ENCODE measurements around the gene ANXA6. TPM values are rescaled to one million over a fixed set of nuclear protein-coding genes. Genes with fewer than 3 reads are reported as not detected.
A peak's percentile ranks its signal among the peaks of the same experiment; 100 is the strongest.

The ANXA6 gene
- polyA plus RNA-seq, 1 of the 3 experiments (the other 2 are of a cell fraction), result 87.5 TPM

DNA sequence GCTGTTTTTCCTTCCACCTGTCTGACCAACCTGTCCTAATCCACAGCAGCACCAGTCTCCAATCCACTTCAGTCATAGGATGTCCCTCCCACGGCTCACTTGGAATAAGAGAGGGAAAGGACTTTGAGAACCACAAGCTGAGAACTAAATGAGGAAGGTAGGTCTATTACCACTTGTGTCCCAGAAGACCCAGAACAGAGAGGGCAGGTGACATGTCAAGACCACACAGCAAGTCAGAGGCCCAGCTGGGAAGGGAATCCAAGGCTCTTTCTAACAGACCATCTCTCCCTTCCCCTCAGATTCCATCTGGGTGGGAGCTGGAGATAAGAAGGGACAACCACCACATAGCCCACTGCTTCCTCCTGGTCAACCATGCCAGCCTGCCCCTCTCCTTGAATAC lies 14.6 kb downstream of the ANXA6 start:
- ChIA-PET CTCF (interaction anchor here (1.4 to 32.5 kb wide), 6 partner anchors 13 to 91 kb away, joined by 3 to 540 read pairs (median 10); no protein-coding TSS in a partner anchor), POLR2A (no interaction called here)
- TF ChIP-seq EZH2phosphoT487 (IDR thresholded peaks at IDR 0.05; ENCODE audit: borderline replicate concordance, low read depth) (no peak), MXI1 (IDR thresholded peaks at IDR 0.05; ENCODE audit: low read depth, low read length) (no peak), TAF1 (IDR thresholded peaks at IDR 0.05; ENCODE audit: borderline replicate concordance, low read depth, low read length) (no peak), NRF1 (IDR thresholded peaks at IDR 0.05; ENCODE audit: low read depth, low read length) (no peak), FOXM1 (IDR thresholded peaks at IDR 0.05; ENCODE audit: low read depth) (no peak)
- Histone ChIP-seq H3K36me3 (replicated peaks in 1 of 2; ENCODE audit: control insufficient read depth in 1 of 2, insufficient read depth in 2 of 2, low read length in 1 of 2) (peaks cover 7 to 32% of the 10 kb centered on the region in 2 experiments), H3K27ac (ENCODE audit: low read depth in 2 of 2, low read length in 1 of 2) (no peak overlapping the region), H3K4me3 (ENCODE audit: low read depth in 2 of 2, low read length in 1 of 2) (no peak overlapping the region), H4K20me1 (ENCODE audit: insufficient read depth) (peaks cover 2% of the 10 kb centered on the region; the same call in 1 of the 2 replicates), H3K4me1 (ENCODE audit: control insufficient read depth in 1 of 2, insufficient read depth in 2 of 2, low read depth in 1 of 2, low read length in 1 of 2) (no peaks in the 10 kb centered on the region), H3K4me2 (no peak overlapping the region), H2AFZ (ENCODE audit: low read depth) (no peak overlapping the region), H3K9me3 (no peaks in the 10 kb centered on the region), H3K9me2 (no peaks in the 10 kb centered on the region), H3K9ac (no peak overlapping the region), H3F3A (replicated peaks; ENCODE audit: insufficient read depth) (no peaks in the 10 kb centered on the region), H3K79me2 (ENCODE audit: insufficient read depth) (peaks cover 12% of the 10 kb centered on the region; the same call in 1 of the 2 replicates), H3K27me3 (ENCODE audit: insufficient read depth) (no peaks in the 10 kb centered on the region)
- no peak for DNase-seq
- WGBS (ENCODE audit: low lambda C conversion rate), result 100% methylated on average over 1 of the region's 1 CpG

DNA sequence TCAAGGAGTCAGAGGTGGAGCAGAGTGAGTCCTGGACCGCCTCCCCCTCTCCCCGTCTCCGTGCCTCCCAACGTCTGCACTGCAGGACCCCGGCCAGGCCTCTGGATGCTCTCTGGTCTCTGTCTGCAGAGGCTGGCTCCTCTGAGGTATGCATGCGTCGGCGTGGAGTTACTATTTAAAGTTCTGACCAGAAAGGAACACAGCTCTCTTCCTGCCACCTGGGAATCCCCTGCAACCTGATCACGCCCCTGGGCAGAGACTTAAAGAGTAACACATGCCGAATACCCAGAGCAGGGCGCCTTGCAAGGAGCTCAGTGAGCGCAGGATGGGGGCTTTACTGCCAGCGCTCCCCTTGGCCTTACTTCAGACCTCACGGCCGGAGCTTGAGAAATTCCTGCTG lies 16.0 kb downstream of the ANXA6 start:
- DNase-seq, result no peak
- no peak overlapping the region for H3K9ac ChIP-seq
- no peaks in the 10 kb centered on the region for H3F3A ChIP-seq (replicated peaks; ENCODE audit: insufficient read depth)
- H3K4me3 ChIP-seq (ENCODE audit: low read depth in 2 of 2, low read length in 1 of 2), result no peak overlapping the region
- H3K79me2 ChIP-seq (ENCODE audit: insufficient read depth), result peaks cover 8% of the 10 kb centered on the region; the same call in 1 of the 2 replicates
- H3K36me3 ChIP-seq (replicated peaks in 1 of 2; ENCODE audit: control insufficient read depth in 1 of 2, insufficient read depth in 2 of 2, low read length in 1 of 2), result peaks cover 9 to 38% of the 10 kb centered on the region in 2 experiments
- ChIA-PET POLR2A (interaction anchor here (1.2 kb wide), 1 partner anchor 9 kb away, joined by 3 read pairs; no protein-coding TSS in a partner anchor), CTCF (interaction anchor here (0.8 to 32.5 kb wide), 7 partner anchors 9 to 140 kb away, joined by 3 to 540 read pairs (median 8); no protein-coding TSS in a partner anchor)
- 78% methylated on average over 15 of the region's 15 CpGs for WGBS (ENCODE audit: low lambda C conversion rate)
- H3K9me2 ChIP-seq, result no peaks in the 10 kb centered on the region
- no peaks in the 10 kb centered on the region; the same call in 1 of the 2 replicates for H4K20me1 ChIP-seq (ENCODE audit: insufficient read depth)
- H3K27me3 ChIP-seq (ENCODE audit: insufficient read depth), result no peaks in the 10 kb centered on the region
- TF ChIP-seq TEAD4 (IDR thresholded peaks at IDR 0.05; ENCODE audit: borderline replicate concordance, insufficient read depth) (no peak), TCF12 (IDR thresholded peaks at IDR 0.05) (0 out of 2 replicates have a peak, but pooled peaks have one; percentile 5)
- no peak overlapping the region for H2AFZ ChIP-seq (ENCODE audit: low read depth)
- no peaks in the 10 kb centered on the region for H3K4me1 ChIP-seq (ENCODE audit: control insufficient read depth in 1 of 2, insufficient read depth in 2 of 2, low read depth in 1 of 2, low read length in 1 of 2)
- H3K27ac ChIP-seq (ENCODE audit: low read depth in 2 of 2, low read length in 1 of 2), result no peak overlapping the region; a peak in 1 of 4 replicates
- no peak overlapping the region for H3K4me2 ChIP-seq
- H3K9me3 ChIP-seq, result no peaks in the 10 kb centered on the region

DNA sequence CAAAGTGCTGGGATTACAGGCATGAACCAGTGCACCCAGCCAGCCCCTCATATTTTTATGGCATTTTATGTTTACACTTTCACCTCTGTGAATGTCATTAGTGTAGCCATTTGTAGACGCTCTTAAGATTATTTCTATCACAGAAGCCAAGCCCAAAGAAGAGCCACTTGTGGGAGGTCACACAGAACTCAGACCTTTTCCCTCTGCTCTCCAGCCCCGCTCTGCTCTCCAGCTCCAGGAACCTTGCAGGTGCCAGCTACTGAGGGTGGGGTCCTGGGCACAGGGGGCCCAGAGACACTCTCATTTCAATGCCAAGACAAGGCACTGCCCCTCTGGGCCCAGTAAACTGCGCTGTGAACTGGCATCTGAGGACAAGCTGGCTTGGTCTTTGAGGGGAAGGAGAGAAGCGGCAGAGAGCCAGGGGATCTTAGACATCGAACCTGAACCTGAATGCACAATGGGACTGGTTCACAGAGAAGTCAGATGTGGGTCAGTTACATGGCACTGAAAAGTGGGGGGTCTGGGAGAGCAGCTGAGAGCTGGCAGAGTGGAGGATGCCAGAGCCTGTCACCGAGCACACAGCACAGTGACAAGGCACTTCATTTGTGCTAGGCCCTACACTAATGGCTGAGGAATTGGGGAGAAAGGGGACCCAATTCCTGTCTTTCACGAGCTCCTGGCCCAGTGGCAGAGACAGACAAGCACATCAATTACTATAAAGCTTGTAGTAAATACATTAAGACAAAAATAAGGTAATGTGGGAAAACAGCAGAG lies 16.7 kb downstream of the ANXA6 start:
- Histone ChIP-seq H3K4me2 (no peak overlapping the region), H3K9me3 (no peaks in the 10 kb centered on the region), H3K27me3 (ENCODE audit: insufficient read depth) (no peaks in the 10 kb centered on the region), H3K4me3 (ENCODE audit: low read depth in 2 of 2, low read length in 1 of 2) (no peak overlapping the region), H3K27ac (ENCODE audit: low read depth in 2 of 2, low read length in 1 of 2) (no peak overlapping the region; a peak in 1 of 4 replicates), H3K4me1 (ENCODE audit: control insufficient read depth in 1 of 2, insufficient read depth in 2 of 2, low read depth in 1 of 2, low read length in 1 of 2) (no peaks in the 10 kb centered on the region), H3K9ac (no peak overlapping the region), H3K36me3 (replicated peaks in 1 of 2; ENCODE audit: control insufficient read depth in 1 of 2, insufficient read depth in 2 of 2, low read length in 1 of 2) (peaks cover 12 to 45% of the 10 kb centered on the region in 2 experiments), H3K79me2 (ENCODE audit: insufficient read depth) (peaks cover 8% of the 10 kb centered on the region; the same call in 1 of the 2 replicates), H3F3A (replicated peaks; ENCODE audit: insufficient read depth) (no peaks in the 10 kb centered on the region), H2AFZ (ENCODE audit: low read depth) (no peak overlapping the region), H4K20me1 (ENCODE audit: insufficient read depth) (no peaks in the 10 kb centered on the region; the same call in 1 of the 2 replicates), H3K9me2 (no peaks in the 10 kb centered on the region)
- POLR2A ChIA-PET, result no interaction called here
- 90% methylated on average over 7 of the region's 7 CpGs for WGBS (ENCODE audit: low lambda C conversion rate)
- DNase-seq, result no peak
- TF ChIP-seq RXRA (IDR thresholded peaks at IDR 0.05; ENCODE audit: borderline replicate concordance, low read depth) (no peak), RFX5 (IDR thresholded peaks at IDR 0.05; ENCODE audit: low read length) (no peak), FOXM1 (IDR thresholded peaks at IDR 0.05; ENCODE audit: low read depth) (no peak), YY1 (IDR thresholded peaks at IDR 0.05; ENCODE audit: low read depth) (no peak)
- TF ChIP-seq, protein P1, sequence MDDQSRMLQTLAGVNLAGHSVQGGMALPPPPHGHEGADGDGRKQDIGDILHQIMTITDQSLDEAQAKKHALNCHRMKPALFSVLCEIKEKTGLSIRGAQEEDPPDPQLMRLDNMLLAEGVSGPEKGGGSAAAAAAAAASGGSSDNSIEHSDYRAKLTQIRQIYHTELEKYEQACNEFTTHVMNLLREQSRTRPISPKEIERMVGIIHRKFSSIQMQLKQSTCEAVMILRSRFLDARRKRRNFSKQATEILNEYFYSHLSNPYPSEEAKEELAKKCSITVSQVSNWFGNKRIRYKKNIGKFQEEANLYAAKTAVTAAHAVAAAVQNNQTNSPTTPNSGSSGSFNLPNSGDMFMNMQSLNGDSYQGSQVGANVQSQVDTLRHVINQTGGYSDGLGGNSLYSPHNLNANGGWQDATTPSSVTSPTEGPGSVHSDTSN (IDR thresholded peaks at IDR 0.05), result no peak
- CTCF ChIA-PET, result interaction anchor here (0.8 to 32.5 kb wide), 7 partner anchors 10 to 93 kb away, joined by 3 to 540 read pairs (median 10); no protein-coding TSS in a partner anchor

Data from SK-N-SH (cell line).